ENCODE data around the gene CYFIP1. TPM values are rescaled to one million over a fixed set of nuclear protein-coding genes. Genes with fewer than 3 reads are reported as not detected.

The CYFIP1 gene
- total and polyA plus RNA-seq, 2 of the 13 experiments (the other 11 are each of a cell fraction or from before 2014, with no cell fraction given) = 38.1 to 58.3 TPM

GRCh38 chr15:22941179-22941578, 39.0 kb downstream of the CYFIP1 start (continued):
- TF ChIP-seq ARID2 (CRISPR knock-in tag; IDR thresholded peaks at IDR 0.05; ENCODE audit: borderline replicate concordance) (no peak), NKX3-1 (CRISPR knock-in tag; IDR thresholded peaks at IDR 0.05) (no peak), ZNF550 (CRISPR knock-in tag; IDR thresholded peaks at IDR 0.05; ENCODE audit: borderline replicate concordance) (no peak), GATAD1 (CRISPR knock-in tag; IDR thresholded peaks at IDR 0.05) (no peak), ZHX1 (CRISPR knock-in tag; IDR thresholded peaks at IDR 0.05; ENCODE audit: low read depth) (no peak)

- no peak for FAIRE-seq
- TF ChIP-seq ZNF468 (CRISPR knock-in tag; IDR thresholded peaks at IDR 0.05) (no peak), ZGPAT (CRISPR knock-in tag; IDR thresholded peaks at IDR 0.05) (no peak), ZBTB42 (CRISPR knock-in tag; IDR thresholded peaks at IDR 0.05) (no peak), BCL6 (CRISPR knock-in tag; IDR thresholded peaks at IDR 0.05) (no peak), TBX2 (CRISPR knock-in tag; IDR thresholded peaks at IDR 0.05; ENCODE audit: borderline replicate concordance) (no peak), MLXIP (CRISPR knock-in tag; IDR thresholded peaks at IDR 0.05; ENCODE audit: borderline replicate concordance) (no peak), KAT2B (IDR thresholded peaks at IDR 0.05; ENCODE audit: borderline replicate concordance, low read depth, low read length) (no peak), ZNF672 (CRISPR knock-in tag; IDR thresholded peaks at IDR 0.05) (no peak), ZNF546 (CRISPR knock-in tag; conservative IDR thresholded peaks at IDR 0.05) (no peak), MIER2 (CRISPR knock-in tag; IDR thresholded peaks at IDR 0.05) (no peak), ZNF776 (CRISPR knock-in tag; IDR thresholded peaks at IDR 0.05) (no peak), NR3C1 (CRISPR knock-in tag; IDR thresholded peaks at IDR 0.05) (no peak), MXD3 (CRISPR knock-in tag; IDR thresholded peaks at IDR 0.05) (no peak)
Observed at GRCh38 chr15:22939652-22940061, 40.5 kb downstream of the CYFIP1 start.

More at GRCh38 chr15:22939652-22940061, 40.5 kb downstream of the CYFIP1 start:
- intact Hi-C loops (cut with micrococcal nuclease; ENCODE audit: unreplicated experiment) (no loop called here), in situ Hi-C loops (cut with HindIII; ENCODE audit: extremely low pct_ligation_motif_present, low pct_unique_long_range_greater_than_20kb) (no loop called here)
- DNase-seq (ENCODE audit: low spot score) = no peak
- Histone ChIP-seq H2AFZ (ENCODE audit: low read length) (no peak overlapping the region), H3K79me2 (ENCODE audit: insufficient read depth, low read length) (no peaks in the 10 kb centered on the region), H3K9me3 (ENCODE audit: low read length) (no peaks in the 10 kb centered on the region), H3K27me3 (ENCODE audit: control insufficient read depth in 1 of 2, insufficient read depth in 2 of 2, low read length in 2 of 2) (no peaks in the 10 kb centered on the region), H3K4me3 (replicated peaks in 1 of 3; ENCODE audit: insufficient read depth in 1 of 3, low read depth in 2 of 3, low read length in 3 of 3) (no peak overlapping the region), H3K36me3 (replicated peaks in 1 of 2; ENCODE audit: control insufficient read depth in 1 of 2, insufficient read depth in 2 of 2, low read length in 2 of 2) (peaks cover 26 to 70% of the 10 kb centered on the region in 2 experiments), H4K20me1 (ENCODE audit: insufficient read depth, low read length) (0 out of 2 replicates have a peak, but pooled peaks cover 4% of the 10 kb centered on the region), H3K27ac (ENCODE audit: extremely low read length, insufficient read depth, low read length) (no peak overlapping the region), H3K4me2 (ENCODE audit: low read depth, low read length) (no peak overlapping the region), H3K9ac (ENCODE audit: insufficient read depth, low read depth, low read length) (no peak overlapping the region), H3K4me1 (ENCODE audit: insufficient read depth, low read length) (0 out of 2 replicates have a peak, but pooled peaks cover 7% of the 10 kb centered on the region)
- CTCF ChIA-PET (ENCODE audit: low intra/inter-chr PET ratio, low total read pairs) = no interaction called here
- POLR2A ChIA-PET = no interaction called here
- WGBS (ENCODE audit: low lambda C conversion rate) = 93% methylated on average over 6 of the region's 10 CpGs
- ATAC-seq = peak; percentile 54
- no TSS peak for BruUV-seq (replicated peaks)
